ENCODE data around the gene WDR20.

DNA sequence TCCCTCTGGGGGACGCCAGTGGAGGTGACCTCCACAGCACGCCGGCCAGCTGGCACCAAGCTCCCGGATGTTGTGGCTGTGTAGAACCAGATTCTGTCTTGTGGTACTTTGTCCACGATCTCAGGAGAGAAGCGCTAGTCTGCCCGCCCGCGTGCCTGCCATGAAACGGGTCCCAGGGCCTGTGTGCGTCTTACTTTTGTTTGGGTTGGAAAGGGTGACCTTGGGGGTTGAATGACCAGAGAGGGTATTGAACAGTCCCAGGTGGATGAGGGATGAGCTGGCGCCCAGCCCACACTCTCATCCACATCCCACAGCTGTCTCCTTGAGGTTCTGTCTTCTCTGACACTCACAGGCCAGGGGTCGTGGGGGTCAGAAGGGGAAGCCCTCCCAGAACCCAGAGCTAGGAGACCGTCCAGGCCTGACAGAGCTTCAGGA is 78.3 kb downstream of the WDR20 start:
- TF ChIP-seq CTCF (IDR thresholded peaks at IDR 0.05; ENCODE audit: borderline replicate concordance, extremely low read depth, low read length, poor library complexity, severe bottlenecking) (no peak), EZH2 (IDR thresholded peaks at IDR 0.05; ENCODE audit: borderline replicate concordance, low read depth, low read length, severe bottlenecking) (no peak)
